Thoracic aorta endothelial cell (primary cell): ENCODE results near the gene NOD1. TPM values are rescaled to one million over a fixed set of nuclear protein-coding genes. Genes with fewer than 3 reads are reported as not detected.

Experiments
- total RNA-seq: library from RNA; depleted of rRNA; stranded (reverse); fragments of >200 nt; gene quantifications from 2 replicates; pipeline ENCODE4 v1.2.3, GENCODE V29; 2012

The NOD1 gene
- total RNA-seq = 31.3 and 37.3 TPM in 2 replicates

GRCh38 chr7:30478349-30479201, at the start of gene NOD1:
NOD1 (minus strand) TSS chr7:30478784; CDS start chr7:30456921, 21,863 bp downstream.

GRCh38 chr7:30504301-30505173, 26.0 kb upstream of the NOD1 start, which contains the start of gene GGCT:
GGCT (minus strand) TSS chr7:30504829; CDS start chr7:30504709, 120 bp downstream.

Other genes starting within 250 kb of the NOD1 start
- 6.6 and 8.8 TPM in 2 replicates for gene ZNRF2, start 194.2 kb downstream of the NOD1 start, total RNA-seq
- 45.3 and 53.1 TPM in 2 replicates for gene GGCT, start 26.0 kb upstream of the NOD1 start, total RNA-seq
- gene GARS1, start 116.1 kb upstream of the NOD1 start, total RNA-seq = 213 and 286 TPM in 2 replicates
- not detected in 2 replicates for gene CRHR2, start 203.7 kb upstream of the NOD1 start, total RNA-seq